Transverse colon (tissue), 4 donors: ENCODE measurements around the gene DMD. TPM values are rescaled to one million over a fixed set of nuclear protein-coding genes. Genes with fewer than 3 reads are reported as not detected.

Experiments
- DNase-seq: peaks from one replicate; pipeline ENCODE4 v3.0.0-alpha.2; 2019
- H3K27ac ChIP-seq, 4 donors: fragments of 200-600 bp; sonication (generic); 2 replicates each; pipeline ENCODE4 v1.5.1; 2016 to 2018; ENCODE audit warnings: inconsistent platforms in 4 of 4
- H3K27me3 ChIP-seq: fragments of 200-600 bp; sonication (generic); 2 replicates; pipeline ENCODE4 v1.5.1; 2017; ENCODE audit warnings: inconsistent platforms
- H3K36me3 ChIP-seq, 4 donors: fragments of 200-600 bp; sonication (generic); 2 replicates each; pipeline ENCODE4 v1.5.1; 2017 to 2019; ENCODE audit warnings: inconsistent platforms in 4 of 4
- H3K4me1 ChIP-seq, 4 donors: fragments of 200-600 bp; sonication (generic); 2 replicates each; pipeline ENCODE4 v1.5.1; 2017 to 2020; ENCODE audit warnings: inconsistent platforms in 4 of 4
- H3K4me3 ChIP-seq, 4 donors: fragments of 200-600 bp; sonication (generic); 1 replicate in 1 of 4; 2 replicates in 3 of 4; pipeline versions ENCODE4 v1.5.1 to v1.6.1; 2017 to 2019; ENCODE audit warnings: inconsistent platforms in 4 of 4
- H3K9me3 ChIP-seq, 2 donors: fragments of 200-600 bp; sonication (generic); 2 replicates each; pipeline ENCODE4 v1.5.1; 2017 to 2019; ENCODE audit warnings: inconsistent platforms in 2 of 2
- EP300 ChIP-seq: sonication (generic); formaldehyde crosslinking; IDR thresholded peaks from one replicate; pipeline ENCODE4 v1.6.1; 2017; ENCODE audit warnings: antibody characterized with exemption, low read depth
- POLR2A ChIP-seq: fragments of 450-650 bp; IDR thresholded peaks from one replicate; pipeline ENCODE4 v1.6.1; 2016; ENCODE audit warnings: antibody characterized with exemption, mild to moderate bottlenecking, moderate library complexity
- POLR2AphosphoS5 ChIP-seq, 3 donors: sonication (generic); formaldehyde crosslinking; IDR thresholded peaks; one replicate each; pipeline ENCODE4 v1.6.1; 2016; ENCODE audit warnings: antibody characterized with exemption in 3 of 3
- WGBS, 2 donors: methylation state at CpG; one replicate each; pipeline ENCODE4 v1.1.5; 2018; ENCODE audit warnings: low coverage in 1 of 2; 5-methylcytosine and 5-hydroxymethylcytosine counted together
- in situ Hi-C, 4 donors: fragments of 200-750 bp; cut with MboI; loops; one replicate each; pipeline versions ENCODE4 v1.15.0 to v1.15.1; 2017; ENCODE audit warnings: low sequenced_read_pairs in 3 of 4, low pct_ligation_motif_present in 1 of 4, low pct_unique_long_range_greater_than_20kb in 1 of 4
- intact Hi-C: fragments of 100-400 bp; cut with DNase I; formaldehyde crosslinking; loops from one replicate; pipeline ENCODE4 v1.15.1; 2023; ENCODE audit warnings: low total_unique reads
- total RNA-seq, 4 donors: library from RNA; depleted of rRNA; stranded (reverse); fragments of >200 nt; gene quantifications; one replicate each; pipeline ENCODE4 v1.1.0, GENCODE V29; 2016
- TF ChIP-seq, protein P1 (sequence below), 5 experiments: fragments of 200-600 bp in 3 of 5; fragments of 450-650 bp in 2 of 5; sonication (generic) in 3 of 5; IDR thresholded peaks; 1 replicate in 2 of 5; 2 replicates in 3 of 5; pipeline ENCODE4 v1.5.1; 2016 to 2017; ENCODE audit warnings: antibody characterized with exemption in 5 of 5, inconsistent platforms in 3 of 5, mild to moderate bottlenecking in 2 of 5, moderate library complexity in 1 of 5

DMD gene
- total RNA-seq, 4 donors from 2014 or later: 20.9 to 44.6 (median 32.5) TPM

DNA sequence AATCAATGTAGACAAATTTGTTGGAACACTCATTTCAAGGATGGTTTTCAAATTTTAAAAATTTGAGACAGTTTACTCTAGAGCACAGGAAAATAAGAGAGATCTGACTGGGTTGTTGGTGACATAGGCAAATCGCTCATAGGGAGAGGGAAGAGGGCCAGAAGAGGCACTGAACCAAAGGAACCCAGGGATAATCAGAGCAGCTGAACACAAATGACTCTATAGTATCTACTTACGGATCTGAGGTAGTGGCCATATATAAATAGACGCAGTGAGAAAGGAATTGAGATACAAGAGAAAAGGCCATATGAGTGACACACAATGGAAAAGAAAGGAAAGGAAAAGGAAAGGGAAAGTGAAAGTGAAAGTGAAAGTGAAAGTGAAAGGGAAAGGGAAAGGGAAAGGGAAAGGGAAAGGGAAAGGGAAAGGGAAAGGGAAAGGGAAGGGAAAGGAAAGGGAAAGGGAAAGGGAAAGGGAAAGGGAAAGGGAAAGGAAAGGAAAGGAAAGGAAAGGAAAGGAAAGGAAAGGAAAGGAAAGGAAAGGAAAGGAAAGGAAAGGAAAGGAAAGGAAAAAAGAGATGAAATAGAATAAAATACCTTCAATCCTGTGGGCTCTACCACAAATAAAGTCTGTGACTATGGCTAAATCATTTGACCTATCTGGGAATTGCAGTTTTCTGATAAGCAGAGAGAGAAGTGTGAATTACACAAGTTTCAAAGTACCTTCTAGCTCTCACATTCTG is 759.2 kb downstream of the DMD start:
- Histone ChIP-seq H3K27ac (no peak overlapping the region), H3K27me3 (no peaks in the 10 kb centered on the region), H3K9me3 (no peaks in the 10 kb centered on the region), H3K36me3 (no peaks in the 10 kb centered on the region), H3K4me1 (no peaks in the 10 kb centered on the region), H3K4me3 (no peak overlapping the region)
- intact Hi-C loops (no loop called here), in situ Hi-C loops (no loop called here)
- whole genome bisulfite sequencing, 2 donors: 82 to 90% methylated on average over 3 of the region's 3 CpGs
- DNase-seq: no peak
- TF ChIP-seq POLR2AphosphoS5 (IDR thresholded peaks at IDR 0.05): no peak
- TF ChIP-seq, protein P1, sequence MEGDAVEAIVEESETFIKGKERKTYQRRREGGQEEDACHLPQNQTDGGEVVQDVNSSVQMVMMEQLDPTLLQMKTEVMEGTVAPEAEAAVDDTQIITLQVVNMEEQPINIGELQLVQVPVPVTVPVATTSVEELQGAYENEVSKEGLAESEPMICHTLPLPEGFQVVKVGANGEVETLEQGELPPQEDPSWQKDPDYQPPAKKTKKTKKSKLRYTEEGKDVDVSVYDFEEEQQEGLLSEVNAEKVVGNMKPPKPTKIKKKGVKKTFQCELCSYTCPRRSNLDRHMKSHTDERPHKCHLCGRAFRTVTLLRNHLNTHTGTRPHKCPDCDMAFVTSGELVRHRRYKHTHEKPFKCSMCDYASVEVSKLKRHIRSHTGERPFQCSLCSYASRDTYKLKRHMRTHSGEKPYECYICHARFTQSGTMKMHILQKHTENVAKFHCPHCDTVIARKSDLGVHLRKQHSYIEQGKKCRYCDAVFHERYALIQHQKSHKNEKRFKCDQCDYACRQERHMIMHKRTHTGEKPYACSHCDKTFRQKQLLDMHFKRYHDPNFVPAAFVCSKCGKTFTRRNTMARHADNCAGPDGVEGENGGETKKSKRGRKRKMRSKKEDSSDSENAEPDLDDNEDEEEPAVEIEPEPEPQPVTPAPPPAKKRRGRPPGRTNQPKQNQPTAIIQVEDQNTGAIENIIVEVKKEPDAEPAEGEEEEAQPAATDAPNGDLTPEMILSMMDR (IDR thresholded peaks at IDR 0.05): no peak
- no peak for TF ChIP-seq POLR2A
- TF ChIP-seq EP300: no peak

DNA sequence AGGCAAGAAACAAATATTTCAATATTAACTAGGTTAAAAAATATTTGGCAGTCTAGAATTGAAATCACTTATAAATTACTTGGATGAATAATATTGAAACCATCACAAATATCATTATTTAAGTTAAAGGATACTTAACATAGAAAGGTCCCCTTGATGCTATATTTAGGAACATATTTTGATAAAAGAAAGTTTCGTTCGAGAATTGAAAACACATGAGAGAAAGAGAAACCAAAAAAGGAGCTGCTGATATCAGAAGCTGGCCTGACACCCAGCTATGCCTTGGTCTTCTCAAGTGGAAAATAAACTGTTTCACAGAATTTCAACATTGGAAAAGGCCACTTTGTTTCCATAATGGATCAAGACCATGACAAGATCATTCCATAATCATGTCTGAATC is 762.4 kb downstream of the DMD start:
- intact Hi-C loops (no loop called here), in situ Hi-C loops (no loop called here)
- H3K27ac ChIP-seq: no peak overlapping the region
- TF ChIP-seq POLR2AphosphoS5 (IDR thresholded peaks at IDR 0.05) (no peak), POLR2A (no peak), EP300 (no peak)
- TF ChIP-seq, protein P1 (IDR thresholded peaks at IDR 0.05): no peak
- H3K9me3 ChIP-seq: no peaks in the 10 kb centered on the region
- 58% methylated on average over 2 of the region's 2 CpGs; no CpG with 5 or more reads in 1 of the 2 donors for WGBS, 2 donors
- DNase-seq: no peak
- no peaks in the 10 kb centered on the region for H3K27me3 ChIP-seq
- H3K36me3 ChIP-seq: no peaks in the 10 kb centered on the region
- H3K4me1 ChIP-seq: no peaks in the 10 kb centered on the region
- H3K4me3 ChIP-seq: no peak overlapping the region

DNA sequence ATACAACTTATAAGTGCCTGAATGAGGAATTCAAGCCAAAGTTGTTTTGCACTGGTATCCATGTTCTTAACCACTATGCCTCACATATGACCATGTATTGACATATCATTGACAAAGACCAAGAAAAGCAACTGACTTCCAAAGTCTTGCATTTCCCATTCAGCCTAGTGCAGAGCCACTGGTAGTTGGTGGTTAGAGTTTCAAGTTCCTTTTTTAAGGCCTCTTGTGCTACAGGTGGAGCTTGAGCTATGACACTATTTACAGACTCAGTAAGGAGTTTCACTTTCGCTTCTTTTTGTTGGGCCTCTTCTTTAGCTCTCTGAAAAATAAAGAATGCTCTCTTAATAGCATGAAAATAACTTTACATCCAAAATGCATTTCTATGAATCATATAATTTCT is 763.0 kb downstream of the DMD start:
- Histone ChIP-seq H3K36me3 (no peaks in the 10 kb centered on the region), H3K27me3 (no peaks in the 10 kb centered on the region), H3K4me1 (no peaks in the 10 kb centered on the region), H3K27ac (no peak overlapping the region), H3K9me3 (no peaks in the 10 kb centered on the region), H3K4me3 (no peak overlapping the region)
- intact Hi-C loops (no loop called here), in situ Hi-C loops (no loop called here)
- DNase-seq: no peak
- WGBS, 2 donors: 58 to 60% methylated on average over 1 of the region's 1 CpG
- no peak for TF ChIP-seq EP300
- no peak for TF ChIP-seq POLR2AphosphoS5 (IDR thresholded peaks at IDR 0.05)
- TF ChIP-seq, protein P1 (IDR thresholded peaks at IDR 0.05): no peak
- TF ChIP-seq POLR2A: no peak

GRCh38 chrX:32447640-32448039 is 763.7 kb downstream of the DMD start:
- H3K4me1 ChIP-seq: no peaks in the 10 kb centered on the region
- TF ChIP-seq POLR2A (no peak), EP300 (no peak), POLR2AphosphoS5 (IDR thresholded peaks at IDR 0.05) (no peak)
- TF ChIP-seq, protein P1 (IDR thresholded peaks at IDR 0.05): no peak
- WGBS, 2 donors: 93 to 97% methylated on average over 1 of the region's 1 CpG
- no peaks in the 10 kb centered on the region for H3K27me3 ChIP-seq
- no peaks in the 10 kb centered on the region for H3K36me3 ChIP-seq
- DNase-seq: no peak
- intact Hi-C loops: no loop called here
- no peak overlapping the region for H3K27ac ChIP-seq
- in situ Hi-C loops: no loop called here
- no peak overlapping the region for H3K4me3 ChIP-seq
- no peaks in the 10 kb centered on the region for H3K9me3 ChIP-seq
